Stomach (tissue), 9 donors: ENCODE data around the gene TPP1. TPM values are rescaled to one million over a fixed set of nuclear protein-coding genes. Genes with fewer than 3 reads are reported as not detected.

Experiments
- DNase-seq, 2 donors: peaks; one replicate each; pipeline versions ENCODE4 v3.0.0 to v3.0.0-alpha.2; 2013 to 2019
- H3K27ac ChIP-seq, 5 donors: fragments of 200-600 bp in 4 of 5; sonication (generic) in 4 of 5; one replicate each; pipeline ENCODE4 v1.5.1; 2013 to 2019; ENCODE audit warnings: mild to moderate bottlenecking in 1 of 5, moderate library complexity in 1 of 5
- H3K27me3 ChIP-seq, 3 donors: fragments of 200-600 bp; sonication (generic); one replicate each; pipeline ENCODE4 v1.5.1; 2017 to 2019; ENCODE audit warnings: mixed run types in 1 of 3
- H3K36me3 ChIP-seq, 4 donors: fragments of 200-600 bp; sonication (generic); 1 replicate in 3 of 4; 2 replicates in 1 of 4; pipeline ENCODE4 v1.5.1; 2016 to 2019
- H3K4me1 ChIP-seq, 4 donors: fragments of 200-600 bp; sonication (generic); one replicate each; pipeline ENCODE4 v1.5.1; 2016 to 2019
- H3K4me3 ChIP-seq, 4 donors: fragments of 200-600 bp; sonication (generic) in 3 of 4; one replicate each; pipeline ENCODE4 v1.5.1; 2016 to 2019; ENCODE audit warnings: mild to moderate bottlenecking in 1 of 4
- H3K9me3 ChIP-seq, 4 donors: fragments of 200-600 bp; sonication (generic); one replicate each; pipeline ENCODE4 v1.5.1; 2016 to 2019
- EP300 ChIP-seq: sonication (generic); formaldehyde crosslinking; IDR thresholded peaks from one replicate; pipeline ENCODE4 v1.6.1; 2017; ENCODE audit warnings: antibody characterized with exemption
- POLR2A ChIP-seq, 4 donors: fragments of 450-650 bp; IDR thresholded peaks; one replicate each; pipeline ENCODE4 v1.6.1; 2016; ENCODE audit warnings: antibody characterized with exemption in 4 of 4, control low read depth in 2 of 4, mild to moderate bottlenecking in 1 of 4, moderate library complexity in 1 of 4
- POLR2AphosphoS5 ChIP-seq, 3 donors: sonication (generic); formaldehyde crosslinking; IDR thresholded peaks; one replicate each; pipeline ENCODE4 v1.6.1; 2016; ENCODE audit warnings: antibody characterized with exemption in 3 of 3
- WGBS, 5 donors: extraction: QIAGEN DNeasy Blood & Tissue Kit in 3 of 5; methylation state at CpG; one replicate each; pipeline versions ENCODE4 v1.1.5 to v1.1.7; 2013 to 2018; 5-methylcytosine and 5-hydroxymethylcytosine counted together
- intact Hi-C: fragments of 100-400 bp; cut with DNase I; formaldehyde crosslinking; loops from one replicate; pipeline ENCODE4 v1.15.1; 2023; ENCODE audit warnings: low total_unique reads
- polyA plus RNA-seq, 3 donors: library from polyadenylated mRNA; stranded (reverse); fragments of 200-250 nt; gene quantifications; one replicate each; pipeline ENCODE4 v1.2.3, GENCODE V29; 2013
- total RNA-seq, 5 donors: library from RNA; depleted of rRNA; stranded (reverse); fragments of >200 nt; gene quantifications; one replicate each; pipeline versions ENCODE4 v1.1.0 to v1.2.3, GENCODE V29; 2014 to 2016
- TF ChIP-seq, protein P1 (sequence below), 7 experiments: fragments of 450-650 bp in 4 of 7; fragments of 200-600 bp in 3 of 7; sonication (generic) in 3 of 7; IDR thresholded peaks; one replicate each; pipeline ENCODE4 v1.5.1; 2016 to 2019; ENCODE audit warnings: antibody characterized with exemption in 7 of 7, control low read depth in 2 of 7, mild to moderate bottlenecking in 1 of 7
- donor health status: healthy with polysubstance abuse.
- donor health status: Bipolar disorder and iron deficiency.
- donor health status: healthy.

Gene TPP1
- total and polyA plus RNA-seq, 8 donors = 11.9 to 213 (median 46.6) TPM

DNA sequence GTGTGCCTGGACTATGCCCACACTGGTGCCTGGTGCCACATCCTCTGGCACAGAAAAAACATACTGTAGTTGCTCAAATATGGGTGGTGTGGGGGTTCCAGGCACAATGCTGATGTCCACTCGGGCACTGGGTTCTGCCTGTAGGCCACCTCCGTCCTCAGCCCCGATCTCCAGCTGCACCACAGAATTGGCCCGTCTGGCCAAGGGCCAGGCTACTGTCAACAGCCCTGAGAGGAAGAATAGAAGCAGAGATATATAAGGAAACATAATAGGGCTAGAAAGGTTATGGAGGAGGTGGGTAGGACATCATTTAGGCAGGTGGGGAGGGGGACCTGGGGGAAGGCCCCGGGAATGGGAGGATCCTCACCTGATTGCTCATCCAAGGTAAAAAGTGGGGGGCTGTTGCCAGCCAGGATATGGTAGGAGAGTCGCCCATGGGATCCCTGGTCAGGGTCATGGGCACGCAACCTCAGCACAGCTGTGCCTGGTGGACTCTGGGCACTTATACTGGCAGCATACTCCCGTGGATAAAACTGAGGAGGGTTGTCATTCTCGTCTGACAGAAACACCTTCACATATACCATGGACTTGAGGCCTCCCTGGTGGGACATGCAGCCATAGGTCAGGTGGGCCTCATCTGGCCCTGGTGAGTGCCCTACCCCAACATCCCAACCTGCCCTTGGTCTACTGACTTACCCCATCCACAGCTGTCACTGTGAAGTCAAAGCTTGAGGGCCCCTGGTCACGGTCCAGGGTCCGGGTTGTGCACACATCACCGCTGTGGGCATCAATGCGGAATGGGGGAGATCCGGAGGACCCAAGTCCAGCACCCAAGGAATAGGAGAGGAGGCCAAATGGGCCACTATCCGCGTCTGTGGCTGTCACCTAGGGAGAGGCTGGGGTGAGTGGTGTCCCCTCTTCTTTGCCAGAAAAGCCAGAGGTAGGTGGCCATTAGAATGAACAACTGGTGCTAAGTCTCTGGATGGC is 14.5 kb upstream of the TPP1 start:
- H3K9me3 ChIP-seq = no peaks in the 10 kb centered on the region
- H3K36me3 ChIP-seq = peaks cover 0 to 54% (median 49%) of the 10 kb centered on the region in 4 donors
- no peak overlapping the region for H3K4me3 ChIP-seq
- intact Hi-C loops = no loop called here
- H3K27ac ChIP-seq = no peak overlapping the region
- WGBS, 5 donors = 90 to 95% (median 93%) methylated on average over 15 to 16 of the region's 16 CpGs
- TF ChIP-seq POLR2AphosphoS5 (IDR thresholded peaks at IDR 0.05) (no peak), EP300 (no peak), POLR2A (IDR thresholded peaks at IDR 0.05) (no peak)
- TF ChIP-seq, protein P1, sequence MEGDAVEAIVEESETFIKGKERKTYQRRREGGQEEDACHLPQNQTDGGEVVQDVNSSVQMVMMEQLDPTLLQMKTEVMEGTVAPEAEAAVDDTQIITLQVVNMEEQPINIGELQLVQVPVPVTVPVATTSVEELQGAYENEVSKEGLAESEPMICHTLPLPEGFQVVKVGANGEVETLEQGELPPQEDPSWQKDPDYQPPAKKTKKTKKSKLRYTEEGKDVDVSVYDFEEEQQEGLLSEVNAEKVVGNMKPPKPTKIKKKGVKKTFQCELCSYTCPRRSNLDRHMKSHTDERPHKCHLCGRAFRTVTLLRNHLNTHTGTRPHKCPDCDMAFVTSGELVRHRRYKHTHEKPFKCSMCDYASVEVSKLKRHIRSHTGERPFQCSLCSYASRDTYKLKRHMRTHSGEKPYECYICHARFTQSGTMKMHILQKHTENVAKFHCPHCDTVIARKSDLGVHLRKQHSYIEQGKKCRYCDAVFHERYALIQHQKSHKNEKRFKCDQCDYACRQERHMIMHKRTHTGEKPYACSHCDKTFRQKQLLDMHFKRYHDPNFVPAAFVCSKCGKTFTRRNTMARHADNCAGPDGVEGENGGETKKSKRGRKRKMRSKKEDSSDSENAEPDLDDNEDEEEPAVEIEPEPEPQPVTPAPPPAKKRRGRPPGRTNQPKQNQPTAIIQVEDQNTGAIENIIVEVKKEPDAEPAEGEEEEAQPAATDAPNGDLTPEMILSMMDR (IDR thresholded peaks at IDR 0.05) = no peak
- H3K27me3 ChIP-seq = no peaks in the 10 kb centered on the region
- H3K4me1 ChIP-seq = peaks cover 30 to 52% (median 45%) of the 10 kb centered on the region in 4 donors
- DNase-seq = no peak

DNA sequence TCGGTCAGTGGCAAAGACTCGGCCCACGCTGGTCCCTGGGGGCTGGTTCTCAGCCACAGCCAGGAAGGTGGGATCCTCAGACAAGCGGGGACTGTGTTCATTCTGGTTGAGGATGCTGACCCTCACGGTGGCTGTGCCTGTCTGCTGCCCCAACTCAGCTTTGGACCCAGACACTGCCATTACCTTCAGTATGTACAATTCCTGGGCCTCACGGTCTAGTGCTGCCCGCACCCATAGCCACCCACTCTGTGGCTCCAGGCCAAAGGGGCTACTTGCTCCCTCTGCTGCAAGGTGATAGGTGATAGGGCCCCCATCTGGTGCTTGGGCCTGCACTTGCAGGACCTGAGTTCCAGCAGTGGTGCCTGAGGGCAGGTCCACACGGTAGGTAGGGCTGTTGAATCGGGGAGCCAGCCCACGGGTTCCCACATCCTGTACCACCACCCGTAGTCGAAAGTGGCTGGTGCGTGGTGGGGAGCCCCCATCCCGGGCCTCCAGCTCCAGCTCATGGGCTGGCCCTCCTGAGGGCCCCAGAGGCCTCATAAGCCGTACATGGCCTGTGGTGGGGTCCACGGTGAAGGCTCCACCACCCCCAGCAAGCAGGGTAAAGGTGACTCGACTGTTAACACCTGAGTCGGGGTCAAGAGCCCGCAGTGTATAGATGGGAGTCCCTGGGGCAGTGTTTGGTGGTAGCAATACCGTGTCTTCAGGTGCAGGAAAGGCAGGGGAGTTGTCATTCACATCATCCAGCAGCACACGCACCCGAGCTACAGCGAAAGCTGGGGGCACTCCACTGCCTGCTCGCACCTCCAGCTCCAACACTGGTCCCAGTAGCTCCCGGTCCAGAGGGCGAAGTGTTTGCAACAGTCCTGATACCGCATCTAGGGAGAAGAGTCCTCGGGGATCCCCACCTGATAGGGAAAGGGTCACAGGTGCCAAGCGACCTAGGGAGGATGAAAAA is 13.2 kb upstream of the TPP1 start:
- intact Hi-C loops = no loop called here
- Histone ChIP-seq H3K9me3 (no peaks in the 10 kb centered on the region), H3K27ac (no peak overlapping the region), H3K36me3 (peaks cover 0 to 64% (median 57%) of the 10 kb centered on the region in 4 donors), H3K4me1 (peaks cover 18 to 39% (median 33%) of the 10 kb centered on the region in 4 donors), H3K27me3 (no peaks in the 10 kb centered on the region), H3K4me3 (no peak overlapping the region)
- WGBS, 5 donors = 90 to 94% (median 93%) methylated on average over 16 to 29 of the region's 29 CpGs
- TF ChIP-seq POLR2AphosphoS5 (IDR thresholded peaks at IDR 0.05) (no peak), POLR2A (IDR thresholded peaks at IDR 0.05) (no peak), EP300 (no peak)
- TF ChIP-seq, protein P1 (IDR thresholded peaks at IDR 0.05) = no peak
- DNase-seq = no peak

DNA sequence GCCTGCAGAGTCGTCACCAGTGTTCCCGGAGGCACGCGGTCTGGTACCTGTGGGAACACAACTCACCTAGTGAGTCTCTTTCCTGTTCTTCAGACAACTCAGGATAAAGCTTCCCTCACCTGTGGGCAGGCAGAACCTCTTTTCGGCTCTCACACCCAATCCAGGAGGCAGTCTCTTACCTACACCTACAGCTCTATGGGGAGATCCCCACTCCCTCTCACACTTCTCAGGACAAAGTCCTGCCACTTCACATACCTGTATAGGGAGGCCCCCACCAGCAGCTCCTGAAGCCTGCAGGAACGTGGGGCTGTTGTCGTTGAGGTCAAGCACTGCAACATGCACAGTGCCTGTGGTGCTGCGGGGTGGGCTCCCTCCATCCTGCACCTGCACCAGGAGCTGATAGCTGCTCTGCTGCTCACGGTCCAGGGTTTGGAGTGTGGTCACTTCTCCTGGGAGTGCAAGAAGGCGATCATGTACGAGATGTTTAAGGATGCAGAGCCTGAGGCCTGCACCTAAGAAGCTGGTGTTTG is 12.2 kb upstream of the TPP1 start:
- Histone ChIP-seq H3K4me3 (no peak overlapping the region), H3K9me3 (no peaks in the 10 kb centered on the region), H3K4me1 (peaks cover 17 to 29% (median 28%) of the 10 kb centered on the region in 4 donors), H3K27ac (no peak overlapping the region), H3K36me3 (peaks cover 4 to 73% (median 67%) of the 10 kb centered on the region in 4 donors), H3K27me3 (no peaks in the 10 kb centered on the region)
- 87 to 100% (median 91%) methylated on average over 11 of the region's 11 CpGs for WGBS, 5 donors
- TF ChIP-seq POLR2A (IDR thresholded peaks at IDR 0.05) = no peak
- no peak for TF ChIP-seq POLR2AphosphoS5 (IDR thresholded peaks at IDR 0.05)
- TF ChIP-seq EP300 = no peak
- TF ChIP-seq, protein P1 (IDR thresholded peaks at IDR 0.05) = no peak
- intact Hi-C loops = no loop called here
- no peak for DNase-seq
